ENCODE data around the gene RGS9BP. TPM values are rescaled to one million over a fixed set of nuclear protein-coding genes. Genes with fewer than 3 reads are reported as not detected.

Gene RGS9BP
- total RNA-seq, 1 experiment from 2014 or later: 0.13 TPM

GRCh38 chr19:32709032-32709431 is 33.4 kb downstream of the RGS9BP start:
- Histone ChIP-seq H3K9ac (ENCODE audit: extremely low read depth, insufficient read length, low read length) (no peak overlapping the region), H3K23ac (ENCODE audit: insufficient read length, low read depth, low read length) (no peak overlapping the region), H3K23me2 (ENCODE audit: insufficient read length, low read depth, low read length, poor library complexity, severe bottlenecking) (no peaks in the 10 kb centered on the region), H4K20me1 (ENCODE audit: control insufficient read depth, insufficient read depth, insufficient read length) (no peaks in the 10 kb centered on the region), H2BK15ac (ENCODE audit: low read depth, low read length) (no peak overlapping the region), H2AFZ (ENCODE audit: low read length) (no peak overlapping the region), H3K4me1 (ENCODE audit: insufficient read depth, low read length) (no peaks in the 10 kb centered on the region), H2BK120ac (ENCODE audit: low read depth, low read length, poor library complexity, severe bottlenecking) (no peak overlapping the region), H3K27ac (ENCODE audit: insufficient read length, low read depth, low read length) (no peak overlapping the region), H4K8ac (replicated peaks; ENCODE audit: insufficient read length, low read depth, low read length) (no peak overlapping the region), H3K56ac (ENCODE audit: insufficient read length, low read depth, low read length) (no peak overlapping the region), H3T11ph (ENCODE audit: low read length) (no peak overlapping the region), H2BK20ac (ENCODE audit: low read depth, low read length, poor library complexity, severe bottlenecking) (no peak overlapping the region), H3K14ac (ENCODE audit: insufficient read depth, low read length) (no peak overlapping the region), H3K18ac (ENCODE audit: insufficient read length, low read depth, low read length) (no peak overlapping the region), H2AK5ac (ENCODE audit: insufficient read length, low read length) (no peak overlapping the region), H3K79me2 (ENCODE audit: insufficient read depth, low read length) (no peaks in the 10 kb centered on the region), H3K9me3 (ENCODE audit: control insufficient read depth, low read depth, low read length) (no peaks in the 10 kb centered on the region), H3K4ac (ENCODE audit: low read depth, low read length) (no peak overlapping the region), H4K91ac (ENCODE audit: insufficient read length, low read depth, low read length) (no peak overlapping the region), H3K4me2 (ENCODE audit: insufficient read depth, insufficient read length, low read length) (no peak overlapping the region), H3K27me3 (ENCODE audit: insufficient read depth, low read length) (no peaks in the 10 kb centered on the region), H2BK12ac (ENCODE audit: insufficient read length, low read depth, low read length) (no peak overlapping the region), H3K79me1 (ENCODE audit: insufficient read depth, low read depth, low read length, poor library complexity, severe bottlenecking) (no peaks in the 10 kb centered on the region), H4K5ac (ENCODE audit: insufficient read length, low read depth, low read length) (no peak overlapping the region), H2BK5ac (ENCODE audit: insufficient read length, low read length) (no peak overlapping the region)
- H3K27ac Mint-ChIP-seq: no peak overlapping the region
- no peak for TF ChIP-seq CTCF (conservative IDR thresholded peaks at IDR 0.05)
- no peak overlapping the region for H3K4me3 Mint-ChIP-seq
- WGBS (ENCODE audit: extremely low coverage, insufficient read length, low lambda C conversion rate): no CpG with 5 or more reads among the region's 5 CpGs
- no peak for DNase-seq
- peaks cover 4 to 16% (median 11%) of the 10 kb centered on the region in 3 experiments for H3K36me3 Mint-ChIP-seq (ENCODE audit: insufficient read depth in 1 of 3, low read depth in 3 of 3)
- no peaks in the 10 kb centered on the region for H3K27me3 Mint-ChIP-seq (ENCODE audit: low read depth)
- H3K4me1 Mint-ChIP-seq: 0 out of 4 replicates have a peak, but pooled peaks cover 0 to 2% of the 10 kb centered on the region in 2 experiments
- peaks cover 8 to 9% of the 10 kb centered on the region in 2 experiments for H3K9me3 Mint-ChIP-seq

Data from H9 (cell line).